ENCODE measurements around the gene KCNAB2. TPM values are rescaled to one million over a fixed set of nuclear protein-coding genes. Genes with fewer than 3 reads are reported as not detected.

KCNAB2 gene
- total RNA-seq, 1 experiment from 2014 or later, result 4.7 TPM

- Mint-ChIP-seq H3K36me3 (ENCODE audit: insufficient read depth, unreplicated experiment) (no peaks in the 10 kb centered on the region), H3K27me3 (ENCODE audit: unreplicated experiment) (peaks cover 48% of the 10 kb centered on the region), H3K27ac (ENCODE audit: unreplicated experiment) (no peak overlapping the region), H3K9me3 (ENCODE audit: low read depth, unreplicated experiment) (no peaks in the 10 kb centered on the region), H3K4me3 (ENCODE audit: low read depth, unreplicated experiment) (no peak overlapping the region), H3K4me1 (ENCODE audit: low read depth, unreplicated experiment) (no peaks in the 10 kb centered on the region)
- CTCF ChIA-PET, result no interaction called here
- intact Hi-C loops (cut with micrococcal nuclease; ENCODE audit: unreplicated experiment), result no loop called here
- DNase-seq, result no peak
- no peak for TF ChIP-seq CTCF (IDR thresholded peaks at IDR 0.05; ENCODE audit: unreplicated experiment)
- BruUV-seq (replicated peaks), result no TSS peak
Measured at GRCh38 chr1:6092211-6092610, 46.5 kb downstream of the KCNAB2 start.

GRCh38 chr1:6093071-6093470 lies 47.4 kb downstream of the KCNAB2 start:
- no peak for TF ChIP-seq CTCF (IDR thresholded peaks at IDR 0.05; ENCODE audit: unreplicated experiment)
- CTCF ChIA-PET, result interaction anchor here (0.5 kb wide), 1 partner anchor 11 kb away, joined by 3 read pairs; no protein-coding TSS in a partner anchor
- Mint-ChIP-seq H3K27me3 (ENCODE audit: unreplicated experiment) (peaks cover 50% of the 10 kb centered on the region), H3K27ac (ENCODE audit: unreplicated experiment) (no peak overlapping the region), H3K4me3 (ENCODE audit: low read depth, unreplicated experiment) (no peak overlapping the region), H3K4me1 (ENCODE audit: low read depth, unreplicated experiment) (no peaks in the 10 kb centered on the region), H3K9me3 (ENCODE audit: low read depth, unreplicated experiment) (no peaks in the 10 kb centered on the region), H3K36me3 (ENCODE audit: insufficient read depth, unreplicated experiment) (no peaks in the 10 kb centered on the region)
- intact Hi-C loops (cut with micrococcal nuclease; ENCODE audit: unreplicated experiment), result no loop called here
- BruUV-seq (replicated peaks), result no TSS peak
- DNase-seq, result no peak

GRCh38 chr1:6093611-6094010 lies 47.9 kb downstream of the KCNAB2 start:
- no TSS peak for BruUV-seq (replicated peaks)
- Mint-ChIP-seq H3K4me3 (ENCODE audit: low read depth, unreplicated experiment) (no peak overlapping the region), H3K27ac (ENCODE audit: unreplicated experiment) (no peak overlapping the region), H3K27me3 (ENCODE audit: unreplicated experiment) (peaks cover 50% of the 10 kb centered on the region), H3K4me1 (ENCODE audit: low read depth, unreplicated experiment) (no peaks in the 10 kb centered on the region), H3K36me3 (ENCODE audit: insufficient read depth, unreplicated experiment) (no peaks in the 10 kb centered on the region), H3K9me3 (ENCODE audit: low read depth, unreplicated experiment) (no peaks in the 10 kb centered on the region)
- DNase-seq, result no peak
- TF ChIP-seq CTCF (IDR thresholded peaks at IDR 0.05; ENCODE audit: unreplicated experiment), result no peak
- CTCF ChIA-PET, result interaction anchor here (0.5 kb wide), 1 partner anchor 11 kb away, joined by 3 read pairs; no protein-coding TSS in a partner anchor
- intact Hi-C loops (cut with micrococcal nuclease; ENCODE audit: unreplicated experiment), result no loop called here

- Mint-ChIP-seq H3K27ac (ENCODE audit: unreplicated experiment) (no peak overlapping the region), H3K4me1 (ENCODE audit: low read depth, unreplicated experiment) (no peaks in the 10 kb centered on the region), H3K36me3 (ENCODE audit: insufficient read depth, unreplicated experiment) (no peaks in the 10 kb centered on the region), H3K27me3 (ENCODE audit: unreplicated experiment) (peaks cover 50% of the 10 kb centered on the region), H3K9me3 (ENCODE audit: low read depth, unreplicated experiment) (no peaks in the 10 kb centered on the region), H3K4me3 (ENCODE audit: low read depth, unreplicated experiment) (no peak overlapping the region)
- no peak for DNase-seq
- no TSS peak for BruUV-seq (replicated peaks)
- intact Hi-C loops (cut with micrococcal nuclease; ENCODE audit: unreplicated experiment), result no loop called here
- TF ChIP-seq CTCF (IDR thresholded peaks at IDR 0.05; ENCODE audit: unreplicated experiment), result no peak
- CTCF ChIA-PET, result no interaction called here
Measured at GRCh38 chr1:6094246-6094645, 48.6 kb downstream of the KCNAB2 start.
